Liver (tissue), 9 donors: ENCODE results near the gene MEAK7. TPM values are rescaled to one million over a fixed set of nuclear protein-coding genes. Genes with fewer than 3 reads are reported as not detected.

Experiments
- DNase-seq: peaks from one replicate; pipeline ENCODE4 v3.0.0-alpha.2; 2017; ENCODE audit warnings: low spot score
- H3K27ac ChIP-seq, 2 donors: one replicate each; pipeline ENCODE4 v1.7.0; 2013; ENCODE audit warnings: inconsistent platforms in 2 of 2, low read length in 2 of 2, control low read depth in 1 of 2, low read depth in 1 of 2, mild to moderate bottlenecking in 1 of 2
- H3K27me3 ChIP-seq, 4 donors: one replicate each; pipeline versions ENCODE4 v1.6.1 to v1.7.0; 2013; ENCODE audit warnings: low read length in 3 of 4, inconsistent platforms in 1 of 4, mild to moderate bottlenecking in 1 of 4, moderate library complexity in 1 of 4; ENCODE audit not compliant: control insufficient read depth in 4 of 4, insufficient read depth in 4 of 4
- H3K36me3 ChIP-seq, 4 donors: one replicate each; pipeline versions ENCODE4 v1.6.1 to v1.7.0; 2013; ENCODE audit warnings: low read length in 3 of 4, mild to moderate bottlenecking in 3 of 4, low read depth in 1 of 4, moderate library complexity in 1 of 4; ENCODE audit not compliant: control insufficient read depth in 4 of 4, insufficient read depth in 3 of 4
- H3K4me1 ChIP-seq, 4 donors: one replicate each; pipeline versions ENCODE4 v1.6.1 to v1.7.0; 2013; ENCODE audit warnings: low read length in 3 of 4, mild to moderate bottlenecking in 3 of 4, moderate library complexity in 1 of 4; ENCODE audit not compliant: control insufficient read depth in 4 of 4, insufficient read depth in 4 of 4
- H3K4me3 ChIP-seq, 3 donors: one replicate each; pipeline versions ENCODE4 v1.6.1 to v1.7.0; 2013; ENCODE audit warnings: low read length in 3 of 3, control low read depth in 1 of 3, low read depth in 1 of 3, mild to moderate bottlenecking in 1 of 3
- H3K9ac ChIP-seq, 2 donors: one replicate each; pipeline ENCODE4 v1.7.0; 2013; ENCODE audit warnings: low read length in 2 of 2, mild to moderate bottlenecking in 2 of 2, moderate library complexity in 2 of 2, control low read depth in 1 of 2, low read depth in 1 of 2
- H3K9me3 ChIP-seq, 4 donors: one replicate each; pipeline versions ENCODE4 v1.6.1 to v1.7.0; 2013; ENCODE audit warnings: low read length in 3 of 4; ENCODE audit not compliant: control insufficient read depth in 4 of 4
- EGR1 ChIP-seq, 2 donors: IDR thresholded peaks; 2 replicates each; pipeline ENCODE4 v1.6.1; 2016 to 2018; ENCODE audit warnings: antibody characterized with exemption in 2 of 2, low read depth in 2 of 2
- FOXA1 ChIP-seq: IDR thresholded peaks from 2 replicates; pipeline ENCODE4 v1.6.1; 2016; ENCODE audit warnings: antibody characterized with exemption
- FOXA2 ChIP-seq: IDR thresholded peaks from 2 replicates; pipeline ENCODE4 v1.6.1; 2016; ENCODE audit warnings: antibody characterized with exemption
- GABPA ChIP-seq, 2 donors: IDR thresholded peaks in 1 of 2; conservative IDR thresholded peaks in 1 of 2; 2 replicates each; pipeline ENCODE4 v1.6.1; 2016; ENCODE audit warnings: antibody characterized with exemption in 2 of 2, mild to moderate bottlenecking in 1 of 2, moderate library complexity in 1 of 2
- HNF4A ChIP-seq, 2 donors: conservative IDR thresholded peaks; 2 replicates each; pipeline ENCODE4 v1.6.1; 2016; ENCODE audit warnings: antibody characterized with exemption in 2 of 2, mild to moderate bottlenecking in 2 of 2
- HNF4G ChIP-seq: IDR thresholded peaks from 2 replicates; pipeline ENCODE4 v1.6.1; 2016; ENCODE audit warnings: antibody characterized with exemption
- JUND ChIP-seq, 2 donors: IDR thresholded peaks; 2 replicates each; pipeline ENCODE4 v1.6.1; 2016; ENCODE audit warnings: antibody characterized with exemption in 2 of 2
- NR2F2 ChIP-seq: IDR thresholded peaks from 2 replicates; pipeline ENCODE4 v1.6.1; 2016; ENCODE audit warnings: antibody characterized with exemption
- RAD21 ChIP-seq, 2 donors: IDR thresholded peaks; 2 replicates each; pipeline ENCODE4 v1.6.1; 2016; ENCODE audit warnings: antibody characterized with exemption in 2 of 2, mild to moderate bottlenecking in 2 of 2
- RXRA ChIP-seq, 2 donors: IDR thresholded peaks; 2 replicates each; pipeline ENCODE4 v1.6.1; 2017 to 2018; ENCODE audit warnings: antibody characterized with exemption in 2 of 2, mild to moderate bottlenecking in 1 of 2
- SP1 ChIP-seq: IDR thresholded peaks from 2 replicates; pipeline ENCODE4 v1.6.1; 2018; ENCODE audit warnings: antibody characterized with exemption, mild to moderate bottlenecking
- TAF1 ChIP-seq: conservative IDR thresholded peaks from 2 replicates; pipeline ENCODE4 v1.6.1; 2016; ENCODE audit warnings: antibody characterized with exemption, mild to moderate bottlenecking
- YY1 ChIP-seq: IDR thresholded peaks from 2 replicates; pipeline ENCODE4 v1.6.1; 2016; ENCODE audit warnings: antibody characterized with exemption, mild to moderate bottlenecking
- WGBS: extraction: QIAGEN DNeasy Blood & Tissue Kit; methylation state at CpG from one replicate; pipeline ENCODE4 v1.1.7; 2013; 5-methylcytosine and 5-hydroxymethylcytosine counted together
- polyA plus RNA-seq, 2 donors: library from polyadenylated mRNA; stranded (reverse) in 1 of 2; unstranded in 1 of 2; fragments of 200-250 nt in 1 of 2; fragments of >200 nt in 1 of 2; fragmentation: Nextera tagmentation in 1 of 2; extraction: Ambion mirVana in 1 of 2; gene quantifications; one replicate each; pipeline versions ENCODE4 v1.2.1 to v1.2.3, GENCODE V29; 2013 to 2015
- total RNA-seq, 2 donors: library from RNA; depleted of rRNA; stranded (reverse); fragments of >200 nt; gene quantifications; one replicate each; pipeline ENCODE4 v1.2.3, GENCODE V29; 2014
- TF ChIP-seq, protein P1 (sequence below): fragments of 150-350 bp; IDR thresholded peaks from 2 replicates; pipeline ENCODE4 v1.5.1; 2017; ENCODE audit warnings: improper control_type of control experiment, low read depth, low read length; ENCODE audit not compliant: missing input control
- TF ChIP-seq, protein P2 (sequence below): IDR thresholded peaks from 2 replicates; pipeline ENCODE4 v1.6.1; 2016; ENCODE audit warnings: antibody characterized with exemption
- TF ChIP-seq, protein P3 (sequence below): IDR thresholded peaks from 2 replicates; pipeline ENCODE4 v1.6.1; 2016; ENCODE audit warnings: antibody characterized with exemption
- TF ChIP-seq, protein P4 (sequence below): IDR thresholded peaks from 2 replicates; pipeline ENCODE4 v1.6.1; 2016; ENCODE audit warnings: antibody characterized with exemption, mild to moderate bottlenecking
- TF ChIP-seq, protein P5 (sequence below): IDR thresholded peaks from 2 replicates; pipeline ENCODE4 v1.6.1; 2016; ENCODE audit warnings: antibody characterized with exemption
- donor health status: healthy.
- donor health status: healthy.
- donor health status: healthy.
- donor health status: healthy.
- donor health status: healthy.

MEAK7 gene
- total and polyA plus RNA-seq, 4 donors, result 1.3 to 4.0 (median 2.2) TPM

DNA sequence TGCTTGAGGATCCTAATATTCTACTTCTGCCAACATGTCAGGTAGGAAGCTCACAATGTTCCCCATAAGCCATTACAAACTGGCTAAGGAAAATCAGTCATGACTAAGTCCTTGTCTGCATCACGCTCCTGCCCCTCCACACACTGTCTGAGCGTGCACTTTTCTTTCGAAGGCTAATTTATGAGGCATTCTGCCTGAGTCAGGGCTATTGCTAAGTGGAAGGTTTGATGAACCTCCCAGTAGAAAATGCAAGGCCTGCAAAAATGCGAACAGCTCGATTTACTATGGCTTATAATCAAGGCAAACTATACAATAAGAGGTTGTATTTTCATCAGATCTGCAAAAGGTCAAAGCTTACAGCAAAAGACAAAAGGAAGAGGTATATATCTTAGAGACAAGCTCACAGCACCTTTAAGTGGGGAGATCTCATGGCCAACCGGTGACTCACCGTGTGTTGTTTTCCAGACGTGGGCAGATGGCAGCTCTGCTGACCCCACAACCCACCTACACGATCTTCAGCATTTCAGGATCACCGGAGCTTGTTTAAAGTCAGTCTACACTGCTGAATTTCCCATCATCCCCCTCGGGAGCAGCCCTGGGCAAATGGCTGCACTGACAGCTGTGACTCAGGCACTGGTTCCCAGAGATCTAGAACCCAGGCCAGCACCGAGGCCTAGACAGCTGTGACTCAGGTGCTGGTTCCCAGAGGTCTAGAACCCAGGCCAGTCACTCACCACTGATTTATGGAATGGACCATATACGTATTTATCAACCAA, 26.1 kb downstream of the MEAK7 start:
- Histone ChIP-seq H3K4me1 (no peaks in the 10 kb centered on the region), H3K4me3 (no peak overlapping the region), H3K27me3 (no peaks in the 10 kb centered on the region), H3K36me3 (no peaks in the 10 kb centered on the region), H3K9me3 (no peaks in the 10 kb centered on the region), H3K27ac (no peak overlapping the region), H3K9ac (no peak overlapping the region)
- 93% methylated on average over 13 of the region's 13 CpGs for WGBS
- no peak for DNase-seq
- TF ChIP-seq RAD21 (IDR thresholded peaks at IDR 0.05) (no peak), FOXA2 (no peak)
- TF ChIP-seq, protein P1, sequence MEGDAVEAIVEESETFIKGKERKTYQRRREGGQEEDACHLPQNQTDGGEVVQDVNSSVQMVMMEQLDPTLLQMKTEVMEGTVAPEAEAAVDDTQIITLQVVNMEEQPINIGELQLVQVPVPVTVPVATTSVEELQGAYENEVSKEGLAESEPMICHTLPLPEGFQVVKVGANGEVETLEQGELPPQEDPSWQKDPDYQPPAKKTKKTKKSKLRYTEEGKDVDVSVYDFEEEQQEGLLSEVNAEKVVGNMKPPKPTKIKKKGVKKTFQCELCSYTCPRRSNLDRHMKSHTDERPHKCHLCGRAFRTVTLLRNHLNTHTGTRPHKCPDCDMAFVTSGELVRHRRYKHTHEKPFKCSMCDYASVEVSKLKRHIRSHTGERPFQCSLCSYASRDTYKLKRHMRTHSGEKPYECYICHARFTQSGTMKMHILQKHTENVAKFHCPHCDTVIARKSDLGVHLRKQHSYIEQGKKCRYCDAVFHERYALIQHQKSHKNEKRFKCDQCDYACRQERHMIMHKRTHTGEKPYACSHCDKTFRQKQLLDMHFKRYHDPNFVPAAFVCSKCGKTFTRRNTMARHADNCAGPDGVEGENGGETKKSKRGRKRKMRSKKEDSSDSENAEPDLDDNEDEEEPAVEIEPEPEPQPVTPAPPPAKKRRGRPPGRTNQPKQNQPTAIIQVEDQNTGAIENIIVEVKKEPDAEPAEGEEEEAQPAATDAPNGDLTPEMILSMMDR, result no peak

DNA sequence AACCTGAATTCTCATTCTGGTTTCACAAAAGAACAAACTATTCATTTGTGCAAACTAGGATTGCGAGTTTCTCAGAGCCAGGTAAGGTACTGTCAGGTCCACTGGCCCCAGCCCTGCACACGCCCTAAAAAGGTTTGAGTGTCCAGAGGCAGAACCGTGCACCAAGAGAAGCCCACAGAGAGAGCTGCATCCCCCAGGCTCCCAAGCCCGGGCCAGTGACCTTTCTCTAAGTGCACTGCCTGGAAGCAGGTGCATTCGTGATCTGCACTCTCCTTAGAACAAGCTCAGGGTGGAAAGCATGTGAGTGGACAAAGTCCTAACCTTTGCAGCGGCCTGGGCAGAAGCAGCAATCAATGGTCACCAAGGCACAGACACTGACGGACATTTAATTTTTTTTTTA, 26.8 kb downstream of the MEAK7 start:
- WGBS, result 59% methylated on average over 7 of the region's 7 CpGs
- no peaks in the 10 kb centered on the region for H3K9me3 ChIP-seq
- no peaks in the 10 kb centered on the region for H3K27me3 ChIP-seq
- no peak overlapping the region for H3K27ac ChIP-seq
- H3K9ac ChIP-seq, result no peak overlapping the region
- TF ChIP-seq JUND (IDR thresholded peaks at IDR 0.05) (no peak), RAD21 (IDR thresholded peaks at IDR 0.05) (no peak)
- TF ChIP-seq, protein P2, sequence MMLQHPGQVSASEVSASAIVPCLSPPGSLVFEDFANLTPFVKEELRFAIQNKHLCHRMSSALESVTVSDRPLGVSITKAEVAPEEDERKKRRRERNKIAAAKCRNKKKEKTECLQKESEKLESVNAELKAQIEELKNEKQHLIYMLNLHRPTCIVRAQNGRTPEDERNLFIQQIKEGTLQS, result no peak
- H3K36me3 ChIP-seq, result no peaks in the 10 kb centered on the region
- DNase-seq, result no peak
- no peak overlapping the region for H3K4me3 ChIP-seq
- no peaks in the 10 kb centered on the region for H3K4me1 ChIP-seq

DNA sequence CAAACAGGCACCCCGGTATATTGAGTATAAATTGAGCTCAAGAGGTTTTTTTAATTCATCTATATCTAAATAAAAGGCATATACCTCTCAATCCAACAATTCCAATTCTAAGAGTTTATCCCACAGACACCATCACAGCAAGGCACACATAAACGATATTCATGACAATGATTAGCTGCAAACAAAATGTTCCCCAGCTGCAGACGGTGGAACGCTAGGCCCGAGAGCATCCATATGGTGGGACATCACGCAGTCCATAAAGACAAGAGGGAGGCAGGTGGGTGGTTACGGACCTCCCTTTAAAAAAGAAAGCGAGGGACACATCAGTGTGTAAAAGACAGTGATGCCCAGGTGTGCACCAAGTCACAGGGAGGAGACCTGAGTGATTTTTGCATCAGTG, 28.1 kb downstream of the MEAK7 start:
- Histone ChIP-seq H3K36me3 (no peaks in the 10 kb centered on the region), H3K27me3 (no peaks in the 10 kb centered on the region), H3K9me3 (no peaks in the 10 kb centered on the region), H3K27ac (no peak overlapping the region), H3K9ac (no peak overlapping the region), H3K4me1 (no peaks in the 10 kb centered on the region), H3K4me3 (no peak overlapping the region)
- DNase-seq, result no peak
- 97% methylated on average over 8 of the region's 8 CpGs for WGBS
- TF ChIP-seq, protein P3, sequence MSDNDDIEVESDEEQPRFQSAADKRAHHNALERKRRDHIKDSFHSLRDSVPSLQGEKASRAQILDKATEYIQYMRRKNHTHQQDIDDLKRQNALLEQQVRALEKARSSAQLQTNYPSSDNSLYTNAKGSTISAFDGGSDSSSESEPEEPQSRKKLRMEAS, result no peak
- TF ChIP-seq, protein P4, sequence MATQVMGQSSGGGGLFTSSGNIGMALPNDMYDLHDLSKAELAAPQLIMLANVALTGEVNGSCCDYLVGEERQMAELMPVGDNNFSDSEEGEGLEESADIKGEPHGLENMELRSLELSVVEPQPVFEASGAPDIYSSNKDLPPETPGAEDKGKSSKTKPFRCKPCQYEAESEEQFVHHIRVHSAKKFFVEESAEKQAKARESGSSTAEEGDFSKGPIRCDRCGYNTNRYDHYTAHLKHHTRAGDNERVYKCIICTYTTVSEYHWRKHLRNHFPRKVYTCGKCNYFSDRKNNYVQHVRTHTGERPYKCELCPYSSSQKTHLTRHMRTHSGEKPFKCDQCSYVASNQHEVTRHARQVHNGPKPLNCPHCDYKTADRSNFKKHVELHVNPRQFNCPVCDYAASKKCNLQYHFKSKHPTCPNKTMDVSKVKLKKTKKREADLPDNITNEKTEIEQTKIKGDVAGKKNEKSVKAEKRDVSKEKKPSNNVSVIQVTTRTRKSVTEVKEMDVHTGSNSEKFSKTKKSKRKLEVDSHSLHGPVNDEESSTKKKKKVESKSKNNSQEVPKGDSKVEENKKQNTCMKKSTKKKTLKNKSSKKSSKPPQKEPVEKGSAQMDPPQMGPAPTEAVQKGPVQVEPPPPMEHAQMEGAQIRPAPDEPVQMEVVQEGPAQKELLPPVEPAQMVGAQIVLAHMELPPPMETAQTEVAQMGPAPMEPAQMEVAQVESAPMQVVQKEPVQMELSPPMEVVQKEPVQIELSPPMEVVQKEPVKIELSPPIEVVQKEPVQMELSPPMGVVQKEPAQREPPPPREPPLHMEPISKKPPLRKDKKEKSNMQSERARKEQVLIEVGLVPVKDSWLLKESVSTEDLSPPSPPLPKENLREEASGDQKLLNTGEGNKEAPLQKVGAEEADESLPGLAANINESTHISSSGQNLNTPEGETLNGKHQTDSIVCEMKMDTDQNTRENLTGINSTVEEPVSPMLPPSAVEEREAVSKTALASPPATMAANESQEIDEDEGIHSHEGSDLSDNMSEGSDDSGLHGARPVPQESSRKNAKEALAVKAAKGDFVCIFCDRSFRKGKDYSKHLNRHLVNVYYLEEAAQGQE, result no peak
- TF ChIP-seq HNF4G, result no peak
- no peak for TF ChIP-seq TAF1
- no peak for TF ChIP-seq RXRA (IDR thresholded peaks at IDR 0.05)
- TF ChIP-seq HNF4A (conservative IDR thresholded peaks at IDR 0.05), result no peak
- no peak for TF ChIP-seq NR2F2
- TF ChIP-seq RAD21 (IDR thresholded peaks at IDR 0.05), result no peak
- TF ChIP-seq FOXA1, result no peak
- no peak for TF ChIP-seq SP1
- TF ChIP-seq, protein P5, sequence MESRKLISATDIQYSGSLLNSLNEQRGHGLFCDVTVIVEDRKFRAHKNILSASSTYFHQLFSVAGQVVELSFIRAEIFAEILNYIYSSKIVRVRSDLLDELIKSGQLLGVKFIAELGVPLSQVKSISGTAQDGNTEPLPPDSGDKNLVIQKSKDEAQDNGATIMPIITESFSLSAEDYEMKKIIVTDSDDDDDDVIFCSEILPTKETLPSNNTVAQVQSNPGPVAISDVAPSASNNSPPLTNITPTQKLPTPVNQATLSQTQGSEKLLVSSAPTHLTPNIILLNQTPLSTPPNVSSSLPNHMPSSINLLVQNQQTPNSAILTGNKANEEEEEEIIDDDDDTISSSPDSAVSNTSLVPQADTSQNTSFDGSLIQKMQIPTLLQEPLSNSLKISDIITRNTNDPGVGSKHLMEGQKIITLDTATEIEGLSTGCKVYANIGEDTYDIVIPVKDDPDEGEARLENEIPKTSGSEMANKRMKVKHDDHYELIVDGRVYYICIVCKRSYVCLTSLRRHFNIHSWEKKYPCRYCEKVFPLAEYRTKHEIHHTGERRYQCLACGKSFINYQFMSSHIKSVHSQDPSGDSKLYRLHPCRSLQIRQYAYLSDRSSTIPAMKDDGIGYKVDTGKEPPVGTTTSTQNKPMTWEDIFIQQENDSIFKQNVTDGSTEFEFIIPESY, result no peak
- TF ChIP-seq, protein P2, result no peak
- no peak for TF ChIP-seq FOXA2
- no peak for TF ChIP-seq GABPA (IDR thresholded peaks at IDR 0.05 in 1 of 2, conservative IDR thresholded peaks at IDR 0.05 in 1 of 2)
- TF ChIP-seq EGR1 (IDR thresholded peaks at IDR 0.05; ENCODE audit: low read depth in 2 of 2), result no peak
- no peak for TF ChIP-seq YY1
